CD4-positive, alpha-beta T cell treated with Interleukin-4 for 1 hour (primary cell): ENCODE results near the gene CCDC15.
"Not testable (repeated sequence)": the region's sequence is repeated elsewhere in the genome, so short reads cannot be mapped to it uniquely, and the experiment has no call there.

Experiments used
- DNase-seq, 2 donors: peaks; one replicate each; pipeline ENCODE4 v3.0.0-alpha.2; 2020 to 2022

The CCDC15 gene

DNA sequence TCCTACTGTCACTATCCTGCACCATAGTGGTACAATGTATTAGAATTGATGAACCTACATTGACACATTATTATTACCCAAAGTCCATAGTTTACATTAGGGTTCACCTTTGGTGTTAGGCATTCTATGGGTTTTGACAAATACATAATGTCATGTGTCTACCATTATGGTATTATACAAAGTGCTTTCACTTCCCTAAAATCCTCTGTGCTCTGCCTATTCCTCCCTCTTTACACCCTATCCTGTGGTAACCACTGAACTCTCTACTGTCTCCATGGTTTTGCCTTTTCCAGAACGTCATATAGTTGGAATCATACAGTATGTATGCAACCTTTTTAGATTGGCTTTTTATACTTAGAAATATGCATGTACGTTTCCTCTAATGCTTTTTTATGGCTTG lies 51.5 kb downstream of the CCDC15 start:
- no peak for DNase-seq

DNA sequence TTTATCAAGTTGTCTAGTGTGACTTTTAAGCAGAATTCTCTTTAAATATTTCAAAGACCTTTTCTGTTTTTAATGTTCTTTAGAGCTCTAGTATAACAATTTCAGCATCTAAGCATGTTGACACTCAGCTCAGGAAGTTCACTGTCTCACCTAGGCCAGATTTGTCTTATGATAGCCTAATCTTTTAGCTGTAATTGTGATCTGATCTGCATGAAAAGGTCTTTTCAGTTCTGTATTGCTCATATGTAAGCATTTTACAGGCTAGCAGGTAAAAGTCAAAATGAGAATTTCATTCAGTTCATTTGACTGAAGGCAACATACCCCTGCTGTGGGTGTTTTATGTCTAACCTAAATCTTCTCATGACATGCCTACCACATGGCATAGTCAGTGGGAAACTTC lies 62.4 kb downstream of the CCDC15 start:
- DNase-seq = no peak

DNA sequence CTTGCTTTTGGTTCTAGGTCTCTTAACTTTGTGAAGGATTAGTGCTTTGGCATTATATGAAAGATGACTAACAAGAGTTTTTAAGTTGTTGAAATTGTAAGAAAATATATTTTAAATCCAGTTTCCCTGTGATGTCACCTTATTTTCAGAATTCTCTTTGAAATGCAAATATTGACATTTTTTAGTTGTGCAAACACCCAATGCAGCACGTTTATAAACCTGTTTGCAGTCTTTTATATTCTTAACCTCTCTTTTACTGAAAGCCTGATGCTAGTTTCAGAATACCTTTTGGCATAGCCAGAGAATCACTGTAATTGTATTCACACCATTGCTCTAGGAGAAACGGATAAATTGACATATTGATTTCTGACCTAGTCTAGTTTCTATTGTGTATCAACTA lies 66.3 kb downstream of the CCDC15 start:
- no peak for DNase-seq

DNA sequence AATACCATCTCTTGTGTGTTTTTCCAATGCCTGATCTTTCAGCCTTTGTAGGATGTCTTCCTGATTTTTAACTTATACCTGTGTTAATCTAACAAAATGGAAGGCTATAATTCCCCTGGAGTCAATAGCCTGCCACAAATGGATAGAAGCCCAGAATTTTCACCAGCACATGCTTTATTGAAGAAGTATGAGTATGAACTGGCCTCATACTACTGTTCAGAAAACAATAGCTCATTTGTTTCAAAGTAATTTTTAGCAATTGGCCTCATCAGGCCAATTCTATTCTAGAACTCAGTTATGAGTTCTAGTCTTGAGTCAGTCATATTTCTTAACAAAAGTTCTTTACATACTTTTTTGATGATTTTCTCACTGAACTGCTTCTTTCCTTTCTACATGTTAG lies 68.5 kb downstream of the CCDC15 start:
- DNase-seq = no peak

DNA sequence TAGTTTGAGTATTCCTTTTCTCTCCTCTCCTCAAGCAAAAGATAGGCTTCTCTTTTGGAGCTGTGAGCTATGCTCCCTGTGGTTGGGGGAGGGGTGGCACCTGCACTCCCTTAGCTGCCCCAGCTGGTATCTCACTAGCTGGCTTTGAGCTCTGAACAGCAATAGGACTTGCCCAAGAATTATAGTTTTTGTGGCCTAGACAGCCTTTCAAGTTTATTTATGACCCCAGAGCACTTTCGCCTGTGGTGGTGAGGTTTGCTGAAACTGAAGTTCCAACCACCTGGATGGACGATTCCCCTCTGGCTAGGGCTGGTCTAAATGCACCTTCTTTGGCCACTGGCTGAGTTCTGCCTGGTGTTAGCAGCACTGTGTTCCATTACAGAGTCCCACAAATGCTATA lies 72.0 kb downstream of the CCDC15 start:
- no peak for DNase-seq

DNA sequence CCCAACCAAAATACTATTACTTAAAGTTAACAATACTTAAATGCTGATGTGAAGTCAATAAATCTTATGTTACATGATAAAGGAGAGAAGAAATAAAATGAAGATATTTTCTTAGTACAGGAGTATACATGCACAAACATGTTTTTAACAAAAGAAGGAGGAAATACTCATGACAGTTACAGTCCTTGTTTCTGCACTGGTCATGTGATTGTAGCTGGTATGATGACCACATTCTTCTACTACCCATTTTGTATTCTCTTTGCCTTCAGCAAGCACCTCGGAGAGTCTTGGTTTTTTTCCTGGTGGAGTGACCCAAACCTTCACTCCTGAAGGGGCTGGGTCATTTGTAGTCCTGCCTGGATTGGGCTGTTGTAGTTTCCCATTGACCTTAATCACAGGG lies 75.4 kb downstream of the CCDC15 start:
- DNase-seq = not testable (repeated sequence)

DNA sequence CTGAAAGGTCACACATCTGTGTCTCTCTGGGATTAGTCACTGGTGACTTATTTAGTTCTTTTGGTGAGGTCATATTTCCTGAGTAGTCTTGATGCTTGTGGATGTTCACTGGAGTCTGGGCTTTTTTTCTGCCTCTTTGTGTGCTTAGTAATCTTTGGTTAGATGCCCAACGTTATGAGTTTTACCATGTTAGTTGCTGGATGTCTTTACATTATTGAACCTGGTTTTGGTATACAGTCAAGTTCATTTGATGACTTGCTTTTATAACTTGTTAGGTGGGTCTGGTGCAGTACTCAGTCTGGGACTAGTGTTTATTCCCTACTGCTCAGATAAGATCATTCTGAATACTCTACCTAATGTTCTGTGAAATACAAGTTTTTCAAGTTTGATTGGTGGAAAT lies 82.9 kb downstream of the CCDC15 start:
- no peak for DNase-seq

DNA sequence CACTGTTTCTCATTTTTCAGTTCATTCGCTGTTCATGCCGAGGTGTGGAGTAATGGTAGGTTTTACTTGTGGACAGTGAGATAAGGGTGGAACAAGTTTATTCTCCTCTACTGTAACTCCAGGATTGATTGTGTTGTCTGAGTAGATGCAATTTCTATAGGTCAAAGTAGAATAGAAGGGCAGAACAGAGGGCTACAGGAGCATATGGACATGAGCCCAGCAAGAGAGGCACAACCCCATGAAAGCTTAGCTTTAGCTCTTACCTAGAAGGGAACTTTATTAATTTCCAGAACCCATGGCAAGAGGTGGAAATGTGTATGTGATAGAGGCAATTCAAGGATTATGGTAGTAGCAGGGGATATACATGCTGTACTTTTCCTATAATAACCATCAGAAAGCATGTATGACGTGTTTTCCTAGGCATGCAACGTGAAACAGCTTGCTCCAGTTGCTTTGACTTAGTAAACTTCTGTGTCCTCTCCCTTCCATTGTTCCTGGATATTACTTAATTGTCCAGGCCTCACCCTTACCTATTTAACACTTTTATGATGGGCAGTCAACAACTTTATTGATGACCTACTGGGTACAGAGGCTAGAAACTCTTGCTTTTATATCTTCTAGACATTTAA lies 95.3 kb downstream of the CCDC15 start:
- no peak for DNase-seq

DNA sequence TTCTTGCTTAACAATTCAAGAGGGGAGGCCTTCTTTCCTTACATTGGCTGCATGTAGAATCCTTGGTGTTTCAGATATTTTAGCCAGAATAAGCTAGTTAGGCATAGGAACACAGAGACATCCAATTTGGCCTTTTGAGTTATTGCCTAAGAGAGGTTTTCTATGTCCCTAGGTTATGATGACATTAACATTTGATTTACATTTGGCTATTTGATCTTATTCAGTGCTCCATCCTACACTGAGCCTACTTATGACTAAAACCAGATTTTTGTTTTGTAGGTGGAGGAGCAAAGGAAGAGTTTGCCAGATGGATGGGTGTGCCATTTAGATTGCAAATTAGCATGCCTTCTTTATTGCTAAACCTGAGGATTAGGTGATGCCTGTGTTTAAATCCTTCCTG lies 98.0 kb downstream of the CCDC15 start:
- DNase-seq = no peak

DNA sequence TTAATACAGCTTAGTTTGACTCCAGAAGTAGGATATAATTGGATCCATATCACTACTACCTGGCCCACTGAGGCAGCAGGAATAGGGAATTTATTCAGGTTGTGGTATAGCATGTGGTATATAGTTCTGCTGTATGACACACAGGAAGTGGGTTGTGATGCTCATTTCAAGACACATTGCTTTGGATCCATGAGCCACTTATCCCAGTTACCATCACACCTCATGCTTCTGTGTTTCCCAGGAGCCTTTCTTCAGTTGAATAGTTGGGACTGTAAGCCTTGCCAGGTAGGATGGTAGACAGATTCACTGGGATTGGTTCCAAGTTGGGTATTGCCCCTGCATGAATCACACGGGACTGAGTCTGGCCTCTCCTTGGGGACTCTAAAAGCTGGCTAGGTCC lies 99.2 kb downstream of the CCDC15 start:
- DNase-seq = no peak

DNA sequence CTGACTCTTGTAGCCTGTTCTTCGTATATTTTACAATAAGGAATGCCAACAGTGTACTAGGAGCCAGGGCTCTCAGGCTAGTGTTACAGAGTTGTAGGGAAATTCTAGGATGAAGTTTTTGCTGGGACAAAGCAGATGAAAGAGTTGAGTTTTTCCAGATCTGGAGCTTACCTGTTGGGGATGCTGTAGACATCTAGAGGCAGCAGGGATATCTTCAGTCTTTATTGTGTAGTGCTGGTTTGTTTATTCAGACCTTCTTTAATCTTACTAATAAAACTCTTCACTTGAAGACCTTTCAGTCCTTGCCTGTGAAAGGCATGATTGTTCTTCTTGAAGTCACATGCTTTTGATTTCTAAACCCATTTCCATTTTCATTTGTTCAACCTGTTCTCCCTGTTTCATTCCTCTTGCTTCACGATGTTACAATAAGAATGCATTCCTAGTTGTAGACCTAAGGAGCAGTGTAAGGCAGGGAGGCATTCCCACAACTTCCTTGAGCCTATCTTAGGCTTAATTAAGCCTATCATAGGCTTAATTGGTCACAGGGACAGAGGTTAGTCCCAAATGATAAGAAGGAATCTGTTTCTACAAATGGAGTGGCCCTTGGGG lies 101.2 kb downstream of the CCDC15 start:
- no peak for DNase-seq

DNA sequence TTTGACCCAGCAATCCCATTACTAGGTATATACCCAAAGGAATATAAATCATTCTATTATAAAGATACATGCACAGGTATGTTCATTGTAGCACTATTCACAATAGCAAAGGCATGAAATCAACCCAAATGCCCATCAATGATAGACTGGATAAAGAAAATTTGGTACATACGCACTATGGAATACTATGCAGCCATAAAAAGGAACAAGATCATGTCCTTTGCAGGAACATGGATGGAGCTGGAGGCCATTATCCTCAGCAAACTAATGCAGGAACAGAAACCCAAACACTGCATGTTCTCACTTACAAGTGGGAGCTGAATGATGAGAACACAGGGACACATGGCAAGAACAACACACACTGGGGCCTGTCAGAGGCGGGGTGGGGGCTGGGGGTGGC lies 102.1 kb downstream of the CCDC15 start:
- DNase-seq = not testable (repeated sequence)

DNA sequence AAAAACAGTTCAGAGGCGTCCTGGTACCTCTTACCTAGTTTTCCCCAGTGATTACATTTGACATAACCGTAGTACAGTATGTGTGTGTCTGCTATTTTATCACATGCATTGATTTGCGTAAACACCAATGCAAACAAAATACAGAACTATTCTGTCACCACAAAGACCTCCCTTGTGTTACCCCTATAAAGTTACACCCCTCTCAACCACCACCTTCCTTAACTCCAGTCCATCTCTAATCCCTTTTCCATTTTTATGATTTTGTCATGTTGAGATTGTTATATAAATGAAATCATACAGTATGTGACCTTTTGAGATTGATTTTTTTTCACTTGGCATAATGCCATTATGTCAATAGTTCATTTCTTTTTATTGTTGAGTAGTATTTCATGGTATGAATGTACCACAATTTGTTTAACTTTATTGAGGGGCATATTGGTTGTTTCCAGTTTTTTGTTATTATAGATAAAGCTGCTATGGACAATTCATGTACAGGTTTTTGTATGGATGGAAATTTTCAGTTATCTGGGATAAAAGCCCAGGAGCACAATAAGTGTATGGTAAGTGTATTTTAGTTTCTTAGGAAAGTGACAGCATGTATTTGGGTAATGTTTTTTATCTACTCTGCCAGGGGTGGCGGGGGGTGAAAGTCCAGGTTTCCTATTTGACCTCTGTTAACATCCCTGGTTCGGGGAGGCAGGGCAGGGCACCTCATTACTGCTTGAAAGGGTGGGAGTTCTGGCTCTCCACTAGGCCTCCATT lies 103.1 kb downstream of the CCDC15 start:
- DNase-seq = no peak

DNA sequence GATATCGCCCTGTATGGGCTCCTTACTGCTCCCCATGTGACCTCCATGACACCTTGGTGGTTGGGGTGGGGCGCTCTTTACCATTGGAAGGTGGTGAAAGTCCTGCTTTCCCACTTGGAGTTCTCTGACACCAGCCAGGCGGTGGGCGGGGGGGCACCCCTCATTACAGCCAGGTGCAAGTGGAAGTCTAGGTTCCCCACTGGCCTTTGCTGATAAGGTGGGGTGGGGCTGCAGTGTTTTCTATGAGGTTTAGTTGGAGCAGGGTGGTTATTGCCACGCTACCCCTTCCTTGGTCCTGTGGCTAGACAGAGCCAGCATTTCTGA lies 103.7 kb downstream of the CCDC15 start:
- no peak for DNase-seq

DNA sequence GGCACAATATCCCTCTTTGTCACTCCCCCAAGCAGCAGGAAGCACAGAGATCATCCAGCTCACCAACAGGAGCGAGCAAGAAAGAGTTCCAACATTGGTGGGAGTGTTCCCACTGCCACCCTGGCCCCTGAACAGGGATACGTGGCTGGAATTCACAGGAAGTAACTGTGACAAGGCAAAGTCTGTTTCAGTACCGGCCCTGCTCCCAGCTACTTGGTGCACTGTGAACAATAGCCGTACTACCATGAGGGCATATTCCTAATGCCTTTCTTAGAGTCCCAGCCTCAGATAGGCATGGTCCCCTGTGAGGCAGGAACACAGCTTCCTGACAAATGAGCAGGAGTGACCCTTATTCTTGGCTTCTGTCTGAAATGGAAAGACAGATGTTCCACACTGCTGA lies 107.3 kb downstream of the CCDC15 start:
- no peak for DNase-seq

DNA sequence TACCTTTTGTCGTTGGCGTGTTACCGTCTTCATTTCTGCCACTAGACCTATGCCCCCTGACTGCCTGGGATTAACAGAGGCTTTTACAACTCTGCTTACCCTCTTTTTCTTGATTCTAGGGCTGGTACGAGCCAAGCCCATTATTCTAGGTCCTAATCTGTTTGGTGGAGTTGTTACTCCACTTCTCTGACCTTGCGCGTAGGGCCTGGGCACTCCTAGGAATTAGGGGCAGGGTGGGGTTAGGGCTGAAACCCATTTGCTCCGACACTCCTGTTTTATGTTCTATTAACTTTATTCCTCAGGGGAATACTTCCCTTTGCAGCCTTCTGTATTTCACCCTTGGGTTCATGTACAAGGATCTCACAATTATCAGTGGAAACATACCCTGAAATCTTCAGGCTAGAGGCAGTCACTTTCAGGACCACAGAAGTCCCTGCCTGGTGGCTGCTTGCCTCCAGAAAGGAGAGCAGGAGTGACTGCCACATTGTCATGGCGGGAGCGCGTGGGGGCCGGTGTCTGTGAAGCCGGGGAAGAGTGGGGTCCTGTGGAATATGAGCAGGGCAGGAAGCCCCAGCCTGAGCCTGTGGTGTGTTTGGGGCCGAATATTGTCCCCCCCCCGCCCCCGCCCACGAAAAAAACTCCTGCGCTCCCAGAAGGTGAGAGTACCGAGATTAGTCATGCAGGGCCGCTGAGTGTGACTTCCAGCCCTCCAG lies 108.4 kb downstream of the CCDC15 start:
- DNase-seq = no peak

DNA sequence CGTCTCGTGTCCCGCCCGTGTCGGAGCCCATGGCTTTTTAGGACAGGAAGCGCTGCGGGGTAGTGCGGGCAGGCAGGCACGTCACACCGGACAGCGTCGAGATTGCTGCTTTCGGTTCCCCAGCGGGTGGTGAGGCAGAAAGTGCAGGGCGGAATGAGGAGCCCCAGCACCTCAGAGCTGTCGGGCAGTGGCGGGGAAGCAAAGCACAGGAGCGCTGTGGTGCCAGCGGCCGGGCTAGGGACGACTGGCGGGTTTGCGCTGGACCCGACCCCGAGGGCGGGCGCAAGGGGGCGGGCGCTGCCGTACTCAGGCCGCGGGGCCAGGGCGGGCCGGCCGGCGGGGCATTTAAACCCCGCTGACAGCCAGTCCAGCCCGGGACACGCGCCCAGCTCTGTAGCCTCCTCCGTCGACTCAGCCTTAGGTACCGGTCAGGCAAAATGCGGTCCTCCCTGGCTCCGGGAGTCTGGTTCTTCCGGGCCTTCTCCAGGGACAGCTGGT lies 109.0 kb downstream of the CCDC15 start, which contains the start of gene SLC37A2:
TSS of gene SLC37A2 (plus strand) at position 375 of the 498 bp plus-strand sequence. CDS start at position 438, 63 bp downstream.
- peak; percentile 47 to 80 for DNase-seq

DNA sequence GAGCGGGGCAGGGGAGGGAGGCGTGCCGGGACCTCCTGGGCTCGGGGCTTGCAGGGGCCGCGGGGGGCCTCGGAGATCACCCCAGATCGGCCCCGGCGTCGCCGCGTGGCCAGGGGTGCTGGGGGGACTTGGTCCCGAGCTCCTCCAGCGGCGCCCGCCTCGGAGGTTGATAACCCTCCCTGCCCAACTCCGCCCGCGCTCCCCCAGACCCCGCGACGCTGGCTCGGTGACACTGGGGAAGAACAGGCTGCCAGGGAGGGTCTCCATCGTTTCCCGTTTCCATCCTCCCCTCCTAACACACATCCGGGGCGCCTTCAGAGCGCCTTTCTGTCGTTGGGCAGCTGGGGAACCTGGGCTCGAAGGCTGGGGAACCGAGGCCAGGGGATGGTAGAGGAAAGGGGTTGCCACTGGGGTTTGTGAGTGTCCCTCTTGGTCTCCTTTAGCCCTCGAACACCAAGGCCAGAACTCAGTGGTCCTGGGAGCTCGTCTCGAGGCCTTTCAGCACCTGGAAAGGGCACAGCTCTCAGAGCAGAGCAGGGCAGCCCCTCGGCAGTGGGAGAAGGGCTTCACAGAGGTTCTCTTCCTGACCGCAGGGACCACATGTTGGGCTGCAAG lies 109.5 kb downstream of the CCDC15 start:
- no peak for DNase-seq

DNA sequence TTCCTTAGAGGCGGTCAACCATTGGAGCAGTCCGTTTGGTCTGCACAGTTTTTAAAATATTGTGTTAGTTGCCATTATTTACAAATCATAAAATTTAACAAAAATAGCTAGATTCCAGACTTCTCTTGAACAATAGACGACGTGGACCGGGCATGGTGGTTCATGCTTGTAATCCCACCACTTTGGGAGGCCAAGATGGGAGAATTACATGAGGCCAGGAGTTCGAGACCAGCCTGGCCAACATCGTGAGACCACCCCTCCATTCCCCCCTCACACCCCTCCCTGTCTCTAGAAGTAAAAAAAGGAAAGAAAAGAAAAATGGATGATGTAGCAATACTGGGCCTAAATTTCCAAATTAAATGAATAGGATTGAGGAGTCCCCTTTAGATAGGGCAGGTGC lies 110.1 kb downstream of the CCDC15 start:
- no peak for DNase-seq

DNA sequence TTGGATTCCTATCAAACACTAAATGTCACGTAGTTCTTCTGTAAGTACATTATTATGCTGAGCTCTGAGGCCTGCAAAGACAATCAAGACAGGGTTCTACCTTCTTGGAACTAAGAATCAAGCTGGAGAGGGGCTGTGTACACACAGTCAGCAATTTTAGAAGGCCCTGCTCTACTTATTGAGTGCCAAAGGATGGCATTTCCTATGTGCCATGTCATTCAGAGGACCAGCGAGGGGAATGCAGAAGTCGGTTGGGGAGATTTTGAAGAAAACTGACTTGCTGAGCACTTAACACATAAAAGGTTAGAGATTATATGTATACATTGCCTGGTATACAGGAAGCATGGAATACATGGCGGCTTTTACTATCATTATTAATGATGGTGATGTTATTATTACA lies 114.4 kb downstream of the CCDC15 start:
- DNase-seq = no peak

DNA sequence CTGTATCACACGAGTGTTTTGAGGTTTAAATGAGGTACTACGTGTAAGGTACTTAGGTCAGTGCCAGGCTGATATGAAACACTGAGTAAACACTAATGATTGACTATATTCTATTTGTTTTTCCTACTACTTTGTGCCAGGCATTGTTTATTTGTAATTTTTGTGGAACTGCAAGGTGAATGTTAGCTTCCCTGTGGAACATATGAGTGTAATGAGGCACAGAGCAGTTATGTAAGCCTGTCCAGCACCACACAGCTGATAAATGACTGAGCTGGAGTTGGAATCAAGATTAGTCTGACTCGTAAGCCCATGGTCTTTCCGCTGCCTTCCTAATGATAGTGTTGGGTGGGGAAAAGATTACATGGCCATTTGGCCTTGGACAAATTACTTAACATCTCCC lies 115.0 kb downstream of the CCDC15 start:
- no peak for DNase-seq

DNA sequence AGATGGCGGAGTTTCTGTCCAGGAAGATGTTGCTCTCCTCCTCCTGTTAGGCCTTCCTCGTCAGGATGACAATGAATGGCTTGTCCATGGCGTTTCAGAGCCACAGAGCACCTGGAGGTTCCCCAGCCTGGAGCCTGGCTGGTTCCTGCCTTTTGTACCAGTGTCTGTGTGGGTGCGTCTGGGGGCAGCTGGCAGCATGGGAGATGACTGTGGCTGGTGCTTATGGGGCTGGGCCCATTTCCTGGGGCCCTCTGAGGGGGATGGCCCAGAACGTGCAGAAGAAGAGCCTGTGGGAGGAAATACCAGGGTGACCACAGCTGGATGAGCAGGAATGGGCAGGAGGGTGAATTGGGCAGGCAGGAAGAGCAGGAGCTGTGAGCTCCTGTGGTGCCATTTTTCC lies 115.8 kb downstream of the CCDC15 start:
- no peak for DNase-seq

DNA sequence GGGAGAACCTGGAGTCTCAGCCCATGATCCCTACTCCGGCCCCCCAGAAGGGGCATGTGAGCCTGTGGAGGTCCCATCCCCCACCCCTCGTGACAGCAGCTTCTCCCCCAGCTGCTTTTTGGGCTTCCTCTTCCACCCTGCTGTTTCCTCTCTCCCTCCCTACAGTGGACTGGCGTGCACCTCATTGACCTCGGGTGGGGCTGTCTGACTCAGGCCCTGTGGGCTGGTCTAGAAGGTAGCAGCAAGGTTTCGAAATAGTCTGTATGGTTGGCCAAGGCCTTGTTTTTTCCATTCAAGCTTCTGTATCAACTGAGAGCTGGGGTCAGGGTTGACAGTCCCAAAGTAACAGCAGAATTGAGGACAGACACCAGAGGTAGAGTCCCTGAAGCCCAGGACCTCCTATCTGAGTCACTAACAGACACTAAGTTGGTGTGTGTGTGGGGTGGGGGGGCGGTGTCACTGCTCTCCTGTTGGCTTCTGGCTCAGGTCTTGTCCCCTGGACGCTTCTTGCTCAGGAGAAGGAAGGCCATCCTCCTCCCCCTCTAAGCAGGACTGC lies 116.8 kb downstream of the CCDC15 start:
- DNase-seq = peak; percentile 22 to 83
